GM12878 (cell line): ENCODE results near the gene FBRSL1. TPM values are rescaled to one million over a fixed set of nuclear protein-coding genes. Genes with fewer than 3 reads are reported as not detected.

Experiments
- ATAC-seq: fragments of 200-7000 bp; cut with Tn5 transposase; 3 replicates; pipeline ENCODE4 v1.9.1; 2020; ENCODE audit warnings: mild to moderate bottlenecking, moderate library complexity
- BruUV-seq: library from RNA; stranded (reverse); fragments of 400-500 nt; replicated peaks from 2 replicates; lab custom pipeline; 2021; lab: Mats Ljungman, UMichigan
- CTCF ChIA-PET: fragments of 300-600 bp; sonication (Branson Sonifier 250); formaldehyde crosslinking; extraction: SDS; loops from one replicate; lab custom pipeline; 2021; ENCODE audit warnings: inconsistent platforms; lab: Yijun Ruan, JAX
- POLR2A ChIA-PET: fragments of 350-600 bp; formaldehyde crosslinking; extraction: SDS; loops from one replicate; lab custom pipeline; 2021; ENCODE audit warnings: inconsistent platforms; lab: Charles Lee
- RAD21 ChIA-PET: fragments of 300-600 bp; sonication (Branson Sonifier 250); formaldehyde crosslinking; loops from one replicate; lab custom pipeline; 2023; ENCODE audit warnings: antibody characterized with exemption; ENCODE audit not compliant: unreplicated experiment; lab: Charles Lee
- SMC1A ChIA-PET: fragments of 300-600 bp; sonication (Branson Sonifier 250); formaldehyde crosslinking; loops from one replicate; lab custom pipeline; 2023; ENCODE audit not compliant: unreplicated experiment, uncharacterized antibody; lab: Charles Lee
- DNase-seq: peaks from one replicate; pipeline ENCODE4 v3.0.0-alpha.2; 2011; ENCODE audit warnings: low read depth, low spot score
- FAIRE-seq: peaks from 3 replicates; lab custom pipeline; 2011; peaks lifted over from hg19 to GRCh38; lab: Jason Lieb, UNC
- H2AFZ ChIP-seq: 2 replicates; pipeline ENCODE4 v1.6.0; 2011; ENCODE audit warnings: low read depth, low read length, control low read depth; ENCODE audit not compliant: control insufficient read depth
- H3K27ac ChIP-seq: 2 replicates; pipeline ENCODE4 v1.5.1; 2011; ENCODE audit warnings: control low read depth; ENCODE audit not compliant: control insufficient read depth, insufficient read depth
- H3K27me3 ChIP-seq, 2 experiments: replicated peaks in 1 of 2; 2 replicates each; pipeline versions ENCODE4 v1.6.0 to v1.6.1; 2011; ENCODE audit warnings: low read length in 1 of 2; ENCODE audit not compliant: control insufficient read depth in 2 of 2, insufficient read depth in 2 of 2
- H3K36me3 ChIP-seq, 2 experiments: 2 replicates each; pipeline ENCODE4 v1.5.1; 2011; ENCODE audit warnings: low read length in 1 of 2; ENCODE audit not compliant: control insufficient read depth in 2 of 2, insufficient read depth in 2 of 2
- H3K4me1 ChIP-seq: 2 replicates; pipeline ENCODE4 v1.6.1; 2011; ENCODE audit warnings: mild to moderate bottlenecking, low read length, moderate library complexity, mixed read lengths; ENCODE audit not compliant: control insufficient read depth, insufficient read depth
- H3K4me2 ChIP-seq: 2 replicates; pipeline ENCODE4 v1.6.0; 2011; ENCODE audit warnings: control low read depth; ENCODE audit not compliant: control insufficient read depth, insufficient read depth
- H3K4me3 ChIP-seq: fragments of 200-600 bp; sonication (generic); 2 replicates; pipeline ENCODE4 v1.5.1; 2016
- H3K79me2 ChIP-seq: 2 replicates; pipeline ENCODE4 v1.6.0; 2011; ENCODE audit warnings: low read length; ENCODE audit not compliant: control insufficient read depth, insufficient read depth
- H3K9ac ChIP-seq: 2 replicates; pipeline ENCODE4 v1.8.0; 2011; ENCODE audit warnings: low read length, control low read depth, mixed read lengths; ENCODE audit not compliant: control insufficient read depth, insufficient read depth
- H3K9me3 ChIP-seq: replicated peaks from 3 replicates; pipeline ENCODE4 v1.5.1; 2011; ENCODE audit warnings: mild to moderate bottlenecking, low read length; ENCODE audit not compliant: control insufficient read depth, insufficient read depth
- H4K20me1 ChIP-seq: 2 replicates; pipeline ENCODE4 v1.6.0; 2011; ENCODE audit not compliant: control insufficient read depth, insufficient read depth
- BCL11A ChIP-seq: IDR thresholded peaks from 2 replicates; pipeline ENCODE4 v1.6.1; 2011; ENCODE audit warnings: low read depth, low read length
- CTCF ChIP-seq, 3 experiments: IDR thresholded peaks in 2 of 3; conservative IDR thresholded peaks in 1 of 3; 2 replicates each; pipeline ENCODE4 v1.5.1; 2011; ENCODE audit warnings: low read depth in 3 of 3, low read length in 3 of 3, mild to moderate bottlenecking in 3 of 3, control low read depth in 2 of 3, moderate library complexity in 2 of 3, inconsistent platforms in 1 of 3, mixed read lengths in 1 of 3; ENCODE audit not compliant: control insufficient read depth in 2 of 3, insufficient read depth in 1 of 3; ENCODE audit errors: extremely low read depth in 1 of 3
- MYC ChIP-seq: IDR thresholded peaks from 2 replicates; pipeline ENCODE4 v1.6.1; 2011; ENCODE audit warnings: mild to moderate bottlenecking, low read length, moderate library complexity, inconsistent platforms; ENCODE audit not compliant: insufficient read depth, insufficient replicate concordance, insufficient read length, severe bottlenecking
- NFIC ChIP-seq: IDR thresholded peaks from 2 replicates; pipeline ENCODE4 v1.6.1; 2012; ENCODE audit warnings: low read depth, mild to moderate bottlenecking, inconsistent platforms, low read length, moderate library complexity
- NFXL1 ChIP-seq: fragments of 450-650 bp; IDR thresholded peaks from 2 replicates; pipeline ENCODE4 v1.6.1; 2017; ENCODE audit warnings: antibody characterized with exemption, mild to moderate bottlenecking, borderline replicate concordance
- NR2F1 ChIP-seq: fragments of 450-650 bp; conservative IDR thresholded peaks from 2 replicates; pipeline ENCODE4 v1.6.1; 2017; ENCODE audit warnings: mild to moderate bottlenecking
- NRF1 ChIP-seq: conservative IDR thresholded peaks from 2 replicates; pipeline ENCODE4 v1.6.1; 2011; ENCODE audit warnings: mild to moderate bottlenecking, low read depth, low read length, improper control_type of control experiment
- RAD21 ChIP-seq: IDR thresholded peaks from 2 replicates; pipeline ENCODE4 v1.6.1; 2011; ENCODE audit warnings: mild to moderate bottlenecking, low read depth, low read length, moderate library complexity; ENCODE audit not compliant: insufficient read depth
- RUNX3 ChIP-seq: IDR thresholded peaks from 2 replicates; pipeline ENCODE4 v1.6.1; 2012; ENCODE audit warnings: low read length, inconsistent platforms
- SIX5 ChIP-seq: IDR thresholded peaks from 2 replicates; pipeline ENCODE4 v1.6.1; 2011; ENCODE audit warnings: mild to moderate bottlenecking, low read depth, low read length, moderate library complexity; ENCODE audit not compliant: severe bottlenecking
- SMAD5 ChIP-seq: IDR thresholded peaks from 2 replicates; pipeline ENCODE4 v1.6.1; 2016; ENCODE audit warnings: antibody characterized with exemption, low read depth
- TAF1 ChIP-seq: IDR thresholded peaks from 2 replicates; pipeline ENCODE4 v1.6.1; 2011; ENCODE audit warnings: mild to moderate bottlenecking, low read depth, low read length, borderline replicate concordance
- WGBS: methylation state at CpG from one replicate; pipeline ENCODE4 v1.1.6; 2016; ENCODE audit warnings: low lambda C conversion rate; ENCODE audit not compliant: insufficient replicate concordance, insufficient coverage; ENCODE audit errors: missing lambda C conversion rate; 5-methylcytosine and 5-hydroxymethylcytosine counted together
- in situ Hi-C: fragments of 300-500 bp; cut with MboI; formaldehyde crosslinking; loops from 9 replicates; pipeline ENCODE4 v1.14.3; 2018; ENCODE audit warnings: mixed read lengths
- intact Hi-C: fragments of 100-400 bp; cut with micrococcal nuclease; formaldehyde crosslinking; loops from one replicate; pipeline ENCODE4 v1.14.2; 2022; ENCODE audit not compliant: unreplicated experiment
- polyA plus RNA-seq, 11 experiments: library from polyadenylated mRNA; depleted of rRNA in 4 of 11; unstranded in 6 of 11; stranded (reverse) in 5 of 11; fragments of >200 nt; fragmentation: Nextera tagmentation in 4 of 11; fragmentation: Illumina TruSeq in 1 of 11; extraction: Ambion mirVana in 4 of 11; extraction: Trizol in 1 of 11; gene quantifications; 1 replicate in 1 of 11; 2 replicates in 10 of 11; pipeline versions ENCODE4 v1.2.1 to v1.2.3, GENCODE V29; 2011 to 2016; ENCODE audit warnings: inconsistent platforms in 2 of 11, missing spikeins in 2 of 11, low read depth in 1 of 11
- total RNA-seq, 4 experiments: library from RNA; depleted of rRNA in 3 of 4; stranded (reverse); fragments of >200 nt in 3 of 4; fragmentation: Illumina TruSeq in 1 of 4; extraction: Trizol in 1 of 4; gene quantifications; 2 replicates each; pipeline versions ENCODE4 v1.2.1 to v1.2.3, GENCODE V29; 2013 to 2021
- TF ChIP-seq, protein P1 (sequence below): fragments of 450-650 bp; IDR thresholded peaks from 2 replicates; pipeline ENCODE4 v1.6.1; 2017; ENCODE audit warnings: mild to moderate bottlenecking, moderate library complexity
- TF ChIP-seq, protein P2 (sequence below): IDR thresholded peaks from 2 replicates; pipeline ENCODE4 v1.6.1; 2011; ENCODE audit warnings: low read depth, low read length, improper control_type of control experiment, borderline replicate concordance

The FBRSL1 gene
- total and polyA plus RNA-seq, 10 of the 15 experiments (the other 5 are each of a cell fraction or from before 2014, with no cell fraction given): 0.19 to 55.1 (median 4.1) TPM

GRCh38 chr12:132478433-132478803, 11.5 kb upstream of the FBRSL1 start (continued):
- TF ChIP-seq, protein P1, sequence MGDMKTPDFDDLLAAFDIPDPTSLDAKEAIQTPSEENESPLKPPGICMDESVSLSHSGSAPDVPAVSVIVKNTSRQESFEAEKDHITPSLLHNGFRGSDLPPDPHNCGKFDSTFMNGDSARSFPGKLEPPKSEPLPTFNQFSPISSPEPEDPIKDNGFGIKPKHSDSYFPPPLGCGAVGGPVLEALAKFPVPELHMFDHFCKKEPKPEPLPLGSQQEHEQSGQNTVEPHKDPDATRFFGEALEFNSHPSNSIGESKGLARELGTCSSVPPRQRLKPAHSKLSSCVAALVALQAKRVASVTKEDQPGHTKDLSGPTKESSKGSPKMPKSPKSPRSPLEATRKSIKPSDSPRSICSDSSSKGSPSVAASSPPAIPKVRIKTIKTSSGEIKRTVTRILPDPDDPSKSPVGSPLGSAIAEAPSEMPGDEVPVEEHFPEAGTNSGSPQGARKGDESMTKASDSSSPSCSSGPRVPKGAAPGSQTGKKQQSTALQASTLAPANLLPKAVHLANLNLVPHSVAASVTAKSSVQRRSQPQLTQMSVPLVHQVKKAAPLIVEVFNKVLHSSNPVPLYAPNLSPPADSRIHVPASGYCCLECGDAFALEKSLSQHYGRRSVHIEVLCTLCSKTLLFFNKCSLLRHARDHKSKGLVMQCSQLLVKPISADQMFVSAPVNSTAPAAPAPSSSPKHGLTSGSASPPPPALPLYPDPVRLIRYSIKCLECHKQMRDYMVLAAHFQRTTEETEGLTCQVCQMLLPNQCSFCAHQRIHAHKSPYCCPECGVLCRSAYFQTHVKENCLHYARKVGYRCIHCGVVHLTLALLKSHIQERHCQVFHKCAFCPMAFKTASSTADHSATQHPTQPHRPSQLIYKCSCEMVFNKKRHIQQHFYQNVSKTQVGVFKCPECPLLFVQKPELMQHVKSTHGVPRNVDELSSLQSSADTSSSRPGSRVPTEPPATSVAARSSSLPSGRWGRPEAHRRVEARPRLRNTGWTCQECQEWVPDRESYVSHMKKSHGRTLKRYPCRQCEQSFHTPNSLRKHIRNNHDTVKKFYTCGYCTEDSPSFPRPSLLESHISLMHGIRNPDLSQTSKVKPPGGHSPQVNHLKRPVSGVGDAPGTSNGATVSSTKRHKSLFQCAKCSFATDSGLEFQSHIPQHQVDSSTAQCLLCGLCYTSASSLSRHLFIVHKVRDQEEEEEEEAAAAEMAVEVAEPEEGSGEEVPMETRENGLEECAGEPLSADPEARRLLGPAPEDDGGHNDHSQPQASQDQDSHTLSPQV: no peak
- no peak for TF ChIP-seq MYC
- no peak for TF ChIP-seq SIX5
- TF ChIP-seq, all 136 proteins: peak for 0

DNA sequence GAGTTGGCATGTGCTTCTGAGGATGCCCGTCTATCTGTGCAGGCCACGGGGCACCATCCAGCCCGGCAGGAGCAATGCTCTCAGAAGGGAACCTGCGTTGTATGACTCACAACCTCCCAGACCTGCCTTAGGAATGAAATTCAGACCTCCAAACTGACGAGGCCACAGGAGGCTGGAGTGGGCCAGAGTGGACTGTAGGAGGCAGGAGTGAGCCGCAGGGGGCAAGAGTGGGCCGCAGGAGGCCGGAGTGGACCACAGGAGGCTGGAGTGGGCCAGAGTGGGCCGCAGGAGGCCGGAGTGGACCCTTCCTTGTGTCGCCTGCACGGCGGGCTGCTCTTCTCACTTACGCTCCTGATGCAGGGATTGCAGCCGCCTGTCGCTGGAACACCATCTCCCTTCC, 11.1 kb upstream of the FBRSL1 start:
- DNase-seq (no peak), FAIRE-seq (no peak), ATAC-seq (no peak; the same call in 2 of the 3 replicates)
- WGBS: 32% methylated on average over 12 of the region's 16 CpGs
- no peaks in the 10 kb centered on the region for H3K36me3 ChIP-seq
- H3K9me3 ChIP-seq: no peaks in the 10 kb centered on the region
- RAD21 ChIA-PET: no interaction called here
- in situ Hi-C loops (no loop called here), intact Hi-C loops (no loop called here)
- no peaks in the 10 kb centered on the region for H3K27me3 ChIP-seq
- H3K4me3 ChIP-seq: no peak overlapping the region
- no peak overlapping the region for H3K27ac ChIP-seq
- no TSS peak for BruUV-seq
- H3K4me1 ChIP-seq: peaks cover 8% of the 10 kb centered on the region
- SMC1A ChIA-PET: interaction anchor here (1.4 kb wide), 1 partner anchor 44 kb away, joined by 4 read pairs; no protein-coding TSS in a partner anchor
- H4K20me1 ChIP-seq: no peaks in the 10 kb centered on the region
- no peak overlapping the region for H3K4me2 ChIP-seq
- POLR2A ChIA-PET: no interaction called here
- H2AFZ ChIP-seq: no peak overlapping the region
- H3K9ac ChIP-seq: no peak overlapping the region
- TF ChIP-seq, protein P2, sequence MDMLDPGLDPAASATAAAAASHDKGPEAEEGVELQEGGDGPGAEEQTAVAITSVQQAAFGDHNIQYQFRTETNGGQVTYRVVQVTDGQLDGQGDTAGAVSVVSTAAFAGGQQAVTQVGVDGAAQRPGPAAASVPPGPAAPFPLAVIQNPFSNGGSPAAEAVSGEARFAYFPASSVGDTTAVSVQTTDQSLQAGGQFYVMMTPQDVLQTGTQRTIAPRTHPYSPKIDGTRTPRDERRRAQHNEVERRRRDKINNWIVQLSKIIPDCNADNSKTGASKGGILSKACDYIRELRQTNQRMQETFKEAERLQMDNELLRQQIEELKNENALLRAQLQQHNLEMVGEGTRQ: no peak
- no peak for TF ChIP-seq RUNX3
- no peak for TF ChIP-seq NRF1
- TF ChIP-seq CTCF (IDR thresholded peaks at IDR 0.05 in 2 of 3, conservative IDR thresholded peaks at IDR 0.05 in 1 of 3; ENCODE audit: control insufficient read depth in 2 of 3, extremely low read depth in 1 of 3, insufficient read depth in 1 of 3, low read depth in 3 of 3, low read length in 3 of 3): 0 out of 6 replicates have a peak, but pooled peaks of 2 of the 3 experiments have one; percentile 9 to 18
- TF ChIP-seq NR2F1: no peak
- no peak for TF ChIP-seq BCL11A
- no peak for TF ChIP-seq SMAD5
- TF ChIP-seq RAD21: peak; percentile 18; the same call in 1 of the 2 replicates
- no peak for TF ChIP-seq TAF1
- TF ChIP-seq NFXL1: no peak
- no peak for TF ChIP-seq NFIC
- H3K79me2 ChIP-seq: no peaks in the 10 kb centered on the region
- CTCF ChIA-PET: interaction anchor here (1.5 kb wide), 1 partner anchor 10 kb away, joined by 4 read pairs; no protein-coding TSS in a partner anchor
